GM19238 (cell line): ENCODE data around the gene ACTA1.
"Not testable (repeated sequence)": the region's sequence is repeated elsewhere in the genome, so short reads cannot be mapped to it uniquely, and the experiment has no call there.

ENCODE experiments used
- DNase-seq: peaks from one replicate; pipeline ENCODE4 v3.0.0; 2011; ENCODE audit warnings: low spot score; ENCODE audit not compliant: insufficient read length

Gene ACTA1

GRCh38 chr1:229434005-229434640 is at the start of gene ACTA1:
Gene ACTA1, minus strand, starts transcription at chr1:229434094. Its CDS starts 979 bp downstream, at chr1:229433115.
- no peak for DNase-seq

GRCh38 chr1:229482511-229482910 is 48.6 kb upstream of the ACTA1 start:
- DNase-seq = no peak

GRCh38 chr1:229480495-229480894 is 46.6 kb upstream of the ACTA1 start:
- no peak for DNase-seq

GRCh38 chr1:229479660-229480399 is 45.9 kb upstream of the ACTA1 start:
- peak; percentile 41 for DNase-seq

GRCh38 chr1:229478852-229479251 is 45.0 kb upstream of the ACTA1 start:
- DNase-seq = no peak

- not testable (repeated sequence) for DNase-seq
These were observed 42.0 kb upstream of the ACTA1 start for GRCh38 chr1:229475859-229476258.

GRCh38 chr1:229474509-229474908 is 40.6 kb upstream of the ACTA1 start:
- no peak for DNase-seq

- no peak for DNase-seq
These were observed 37.3 kb upstream of the ACTA1 start for GRCh38 chr1:229471175-229471574.

- no peak for DNase-seq
These were observed 36.6 kb upstream of the ACTA1 start for GRCh38 chr1:229470406-229471043.

- no peak for DNase-seq
These were observed 33.0 kb upstream of the ACTA1 start for GRCh38 chr1:229466887-229467286.

GRCh38 chr1:229464672-229465071 is 30.8 kb upstream of the ACTA1 start:
- DNase-seq = no peak

GRCh38 chr1:229461032-229461668 is 27.3 kb upstream of the ACTA1 start:
- DNase-seq = no peak

- DNase-seq = no peak
These were observed 25.9 kb upstream of the ACTA1 start for GRCh38 chr1:229459815-229460214.

- no peak for DNase-seq
These were observed 23.5 kb upstream of the ACTA1 start for GRCh38 chr1:229457436-229457835.

- no peak for DNase-seq
These were observed 22.1 kb upstream of the ACTA1 start for GRCh38 chr1:229456016-229456415.

GRCh38 chr1:229454056-229454455 is 20.2 kb upstream of the ACTA1 start:
- no peak for DNase-seq

GRCh38 chr1:229452956-229453801 is 19.3 kb upstream of the ACTA1 start:
- DNase-seq = no peak

- DNase-seq = no peak
These were observed 15.0 kb upstream of the ACTA1 start for GRCh38 chr1:229448845-229449244.

- DNase-seq = no peak
These were observed 14.5 kb upstream of the ACTA1 start for GRCh38 chr1:229448354-229448753.

GRCh38 chr1:229447809-229448252 is 13.9 kb upstream of the ACTA1 start:
- DNase-seq = no peak

GRCh38 chr1:229445828-229446227 is 11.9 kb upstream of the ACTA1 start:
- no peak for DNase-seq
